ENCODE results near the gene IRX1.

GRCh38 chr5:3598769-3599211 is 3.2 kb downstream of the IRX1 start:
- no peak for TF ChIP-seq TAF1 (IDR thresholded peaks at IDR 0.05; ENCODE audit: borderline replicate concordance, insufficient read depth, low read length)
- TF ChIP-seq POLR2AphosphoS5 (IDR thresholded peaks at IDR 0.05; ENCODE audit: low read depth, low read length), result peak; percentile 21; the same call in 1 of the 2 replicates
- TF ChIP-seq, protein P1, sequence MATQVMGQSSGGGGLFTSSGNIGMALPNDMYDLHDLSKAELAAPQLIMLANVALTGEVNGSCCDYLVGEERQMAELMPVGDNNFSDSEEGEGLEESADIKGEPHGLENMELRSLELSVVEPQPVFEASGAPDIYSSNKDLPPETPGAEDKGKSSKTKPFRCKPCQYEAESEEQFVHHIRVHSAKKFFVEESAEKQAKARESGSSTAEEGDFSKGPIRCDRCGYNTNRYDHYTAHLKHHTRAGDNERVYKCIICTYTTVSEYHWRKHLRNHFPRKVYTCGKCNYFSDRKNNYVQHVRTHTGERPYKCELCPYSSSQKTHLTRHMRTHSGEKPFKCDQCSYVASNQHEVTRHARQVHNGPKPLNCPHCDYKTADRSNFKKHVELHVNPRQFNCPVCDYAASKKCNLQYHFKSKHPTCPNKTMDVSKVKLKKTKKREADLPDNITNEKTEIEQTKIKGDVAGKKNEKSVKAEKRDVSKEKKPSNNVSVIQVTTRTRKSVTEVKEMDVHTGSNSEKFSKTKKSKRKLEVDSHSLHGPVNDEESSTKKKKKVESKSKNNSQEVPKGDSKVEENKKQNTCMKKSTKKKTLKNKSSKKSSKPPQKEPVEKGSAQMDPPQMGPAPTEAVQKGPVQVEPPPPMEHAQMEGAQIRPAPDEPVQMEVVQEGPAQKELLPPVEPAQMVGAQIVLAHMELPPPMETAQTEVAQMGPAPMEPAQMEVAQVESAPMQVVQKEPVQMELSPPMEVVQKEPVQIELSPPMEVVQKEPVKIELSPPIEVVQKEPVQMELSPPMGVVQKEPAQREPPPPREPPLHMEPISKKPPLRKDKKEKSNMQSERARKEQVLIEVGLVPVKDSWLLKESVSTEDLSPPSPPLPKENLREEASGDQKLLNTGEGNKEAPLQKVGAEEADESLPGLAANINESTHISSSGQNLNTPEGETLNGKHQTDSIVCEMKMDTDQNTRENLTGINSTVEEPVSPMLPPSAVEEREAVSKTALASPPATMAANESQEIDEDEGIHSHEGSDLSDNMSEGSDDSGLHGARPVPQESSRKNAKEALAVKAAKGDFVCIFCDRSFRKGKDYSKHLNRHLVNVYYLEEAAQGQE (IDR thresholded peaks at IDR 0.05; ENCODE audit: insufficient read depth in 1 of 2, low read depth in 2 of 2, low read length in 2 of 2), result no peak

Measured in PFSK-1 (cell line).